GM12875 (cell line): Measurements from ENCODE around the gene CIB1.

Experiments
- H3K4me3 ChIP-seq: one replicate; pipeline ENCODE4 v1.5.1; 2011; ENCODE audit warnings: low read depth, low read length, control low read depth
- TF ChIP-seq, protein P1 (sequence below): IDR thresholded peaks from 2 replicates; pipeline ENCODE4 v1.5.1; 2011; ENCODE audit warnings: low read depth, mild to moderate bottlenecking, control low read depth, inconsistent platforms, low read length, moderate library complexity, borderline replicate concordance; ENCODE audit not compliant: insufficient read depth

Gene CIB1

GRCh38 chr15:90184786-90185704 is 48.7 kb downstream of the CIB1 start:
- peak overlapping the region; percentile 89 for H3K4me3 ChIP-seq
- TF ChIP-seq, protein P1, sequence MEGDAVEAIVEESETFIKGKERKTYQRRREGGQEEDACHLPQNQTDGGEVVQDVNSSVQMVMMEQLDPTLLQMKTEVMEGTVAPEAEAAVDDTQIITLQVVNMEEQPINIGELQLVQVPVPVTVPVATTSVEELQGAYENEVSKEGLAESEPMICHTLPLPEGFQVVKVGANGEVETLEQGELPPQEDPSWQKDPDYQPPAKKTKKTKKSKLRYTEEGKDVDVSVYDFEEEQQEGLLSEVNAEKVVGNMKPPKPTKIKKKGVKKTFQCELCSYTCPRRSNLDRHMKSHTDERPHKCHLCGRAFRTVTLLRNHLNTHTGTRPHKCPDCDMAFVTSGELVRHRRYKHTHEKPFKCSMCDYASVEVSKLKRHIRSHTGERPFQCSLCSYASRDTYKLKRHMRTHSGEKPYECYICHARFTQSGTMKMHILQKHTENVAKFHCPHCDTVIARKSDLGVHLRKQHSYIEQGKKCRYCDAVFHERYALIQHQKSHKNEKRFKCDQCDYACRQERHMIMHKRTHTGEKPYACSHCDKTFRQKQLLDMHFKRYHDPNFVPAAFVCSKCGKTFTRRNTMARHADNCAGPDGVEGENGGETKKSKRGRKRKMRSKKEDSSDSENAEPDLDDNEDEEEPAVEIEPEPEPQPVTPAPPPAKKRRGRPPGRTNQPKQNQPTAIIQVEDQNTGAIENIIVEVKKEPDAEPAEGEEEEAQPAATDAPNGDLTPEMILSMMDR, result no peak

GRCh38 chr15:90184119-90184785 is 49.5 kb downstream of the CIB1 start:
- TF ChIP-seq, protein P1, result no peak
- peak overlapping the region; percentile 89 for H3K4me3 ChIP-seq

DNA sequence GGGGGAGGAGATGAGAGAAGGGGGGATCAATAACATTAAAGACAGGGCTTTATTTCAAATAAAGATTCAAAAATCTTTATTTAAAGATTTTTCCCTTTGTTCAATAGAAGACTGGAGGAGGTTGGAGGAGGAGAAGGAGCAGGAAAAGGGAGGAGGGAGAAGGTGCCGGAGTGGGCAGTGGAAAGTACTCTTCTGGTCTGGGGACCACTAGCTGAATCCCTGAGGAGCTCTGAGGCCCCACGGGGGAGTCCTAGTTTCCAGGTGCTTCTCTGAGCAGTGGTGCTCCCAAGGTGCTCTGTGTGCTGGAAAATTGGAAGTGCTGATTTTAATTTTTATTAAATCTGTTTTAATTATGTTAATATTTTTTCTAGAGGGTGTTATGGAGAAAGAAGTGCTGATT is 52.0 kb downstream of the CIB1 start:
- no peak overlapping the region for H3K4me3 ChIP-seq
- TF ChIP-seq, protein P1, result no peak
